Transverse colon (tissue), 4 donors: ENCODE data around the gene THAP7. TPM values are rescaled to one million over a fixed set of nuclear protein-coding genes. Genes with fewer than 3 reads are reported as not detected.
A peak's percentile ranks its signal among the peaks of the same experiment; 100 is the strongest.

ENCODE experiments used
- DNase-seq: peaks from one replicate; pipeline ENCODE4 v3.0.0-alpha.2; 2019
- H3K27ac ChIP-seq, 4 donors: fragments of 200-600 bp; sonication (generic); 2 replicates each; pipeline ENCODE4 v1.5.1; 2016 to 2018; ENCODE audit warnings: inconsistent platforms in 4 of 4
- H3K27me3 ChIP-seq: fragments of 200-600 bp; sonication (generic); 2 replicates; pipeline ENCODE4 v1.5.1; 2017; ENCODE audit warnings: inconsistent platforms
- H3K36me3 ChIP-seq, 4 donors: fragments of 200-600 bp; sonication (generic); 2 replicates each; pipeline ENCODE4 v1.5.1; 2017 to 2019; ENCODE audit warnings: inconsistent platforms in 4 of 4
- H3K4me1 ChIP-seq, 4 donors: fragments of 200-600 bp; sonication (generic); 2 replicates each; pipeline ENCODE4 v1.5.1; 2017 to 2020; ENCODE audit warnings: inconsistent platforms in 4 of 4
- H3K4me3 ChIP-seq, 4 donors: fragments of 200-600 bp; sonication (generic); 1 replicate in 1 of 4; 2 replicates in 3 of 4; pipeline versions ENCODE4 v1.5.1 to v1.6.1; 2017 to 2019; ENCODE audit warnings: inconsistent platforms in 4 of 4
- H3K9me3 ChIP-seq, 2 donors: fragments of 200-600 bp; sonication (generic); 2 replicates each; pipeline ENCODE4 v1.5.1; 2017 to 2019; ENCODE audit warnings: inconsistent platforms in 2 of 2
- CTCF ChIP-seq, 5 experiments: fragments of 200-600 bp in 3 of 5; fragments of 450-650 bp in 2 of 5; sonication (generic) in 3 of 5; IDR thresholded peaks; 1 replicate in 2 of 5; 2 replicates in 3 of 5; pipeline ENCODE4 v1.5.1; 2016 to 2017; ENCODE audit warnings: antibody characterized with exemption in 5 of 5, inconsistent platforms in 3 of 5, mild to moderate bottlenecking in 2 of 5, moderate library complexity in 1 of 5
- EP300 ChIP-seq: sonication (generic); formaldehyde crosslinking; IDR thresholded peaks from one replicate; pipeline ENCODE4 v1.6.1; 2017; ENCODE audit warnings: antibody characterized with exemption, low read depth
- POLR2A ChIP-seq: fragments of 450-650 bp; IDR thresholded peaks from one replicate; pipeline ENCODE4 v1.6.1; 2016; ENCODE audit warnings: antibody characterized with exemption, mild to moderate bottlenecking, moderate library complexity
- POLR2AphosphoS5 ChIP-seq, 3 donors: sonication (generic); formaldehyde crosslinking; IDR thresholded peaks; one replicate each; pipeline ENCODE4 v1.6.1; 2016; ENCODE audit warnings: antibody characterized with exemption in 3 of 3
- WGBS, 2 donors: methylation state at CpG; one replicate each; pipeline ENCODE4 v1.1.5; 2018; ENCODE audit warnings: low coverage in 1 of 2; 5-methylcytosine and 5-hydroxymethylcytosine counted together
- in situ Hi-C, 4 donors: fragments of 200-750 bp; cut with MboI; loops; one replicate each; pipeline versions ENCODE4 v1.15.0 to v1.15.1; 2017; ENCODE audit warnings: low sequenced_read_pairs in 3 of 4, low pct_ligation_motif_present in 1 of 4, low pct_unique_long_range_greater_than_20kb in 1 of 4
- intact Hi-C: fragments of 100-400 bp; cut with DNase I; formaldehyde crosslinking; loops from one replicate; pipeline ENCODE4 v1.15.1; 2023; ENCODE audit warnings: low total_unique reads
- total RNA-seq, 4 donors: library from RNA; depleted of rRNA; stranded (reverse); fragments of >200 nt; gene quantifications; one replicate each; pipeline ENCODE4 v1.1.0, GENCODE V29; 2016

The THAP7 gene
- total RNA-seq, 4 donors from 2014 or later: 27.0 to 51.5 (median 32.7) TPM

GRCh38 chr22:21038405-21038804 lies 36.5 kb upstream of the THAP7 start:
- H3K4me3 ChIP-seq: no peak overlapping the region
- no peaks in the 10 kb centered on the region for H3K9me3 ChIP-seq
- intact Hi-C loops: no loop called here
- no peaks in the 10 kb centered on the region for H3K36me3 ChIP-seq
- peaks cover 0 to under 1% (median 0%) of the 10 kb centered on the region in 4 donors for H3K4me1 ChIP-seq
- peak overlapping the region in 3 of 4 donors; percentile 21 to 52 (median 36) for H3K27ac ChIP-seq
- in situ Hi-C loops: no loop called here
- DNase-seq: no peak
- no peaks in the 10 kb centered on the region for H3K27me3 ChIP-seq
- 34% methylated on average over 2 of the region's 2 CpGs; no CpG with 5 or more reads in 1 of the 2 donors for WGBS, 2 donors
- TF ChIP-seq CTCF (IDR thresholded peaks at IDR 0.05): no peak
- no peak for TF ChIP-seq EP300
- TF ChIP-seq POLR2A: no peak
- no peak for TF ChIP-seq POLR2AphosphoS5 (IDR thresholded peaks at IDR 0.05)

GRCh38 chr22:21034989-21035388 lies 33.1 kb upstream of the THAP7 start:
- TF ChIP-seq POLR2AphosphoS5 (IDR thresholded peaks at IDR 0.05): no peak
- no peak for TF ChIP-seq POLR2A
- TF ChIP-seq EP300: no peak
- TF ChIP-seq CTCF (IDR thresholded peaks at IDR 0.05): no peak
- Histone ChIP-seq H3K27ac (no peak overlapping the region), H3K9me3 (no peaks in the 10 kb centered on the region), H3K4me3 (no peak overlapping the region), H3K4me1 (peaks cover 7 to 9% (median 7%) of the 10 kb centered on the region in 4 donors), H3K36me3 (no peaks in the 10 kb centered on the region), H3K27me3 (peaks cover 25% of the 10 kb centered on the region)
- no peak for DNase-seq
- intact Hi-C loops (no loop called here), in situ Hi-C loops (no loop called here)
- WGBS, 2 donors: 86 to 92% methylated on average over 3 of the region's 3 CpGs

- H3K27ac ChIP-seq: no peak overlapping the region
- no peak for TF ChIP-seq CTCF (IDR thresholded peaks at IDR 0.05)
- TF ChIP-seq POLR2A: no peak
- intact Hi-C loops: no loop called here
- WGBS, 2 donors: 60 to 65% methylated on average over 1 to 3 of the region's 3 CpGs
- no peak for DNase-seq
- in situ Hi-C loops: no loop called here
- no peaks in the 10 kb centered on the region for H3K36me3 ChIP-seq
- no peaks in the 10 kb centered on the region for H3K9me3 ChIP-seq
- H3K27me3 ChIP-seq: peaks cover 25% of the 10 kb centered on the region
- peaks cover 7 to 9% (median 7%) of the 10 kb centered on the region in 4 donors for H3K4me1 ChIP-seq
- no peak overlapping the region for H3K4me3 ChIP-seq
These were observed 32.0 kb upstream of the THAP7 start for GRCh38 chr22:21033895-21034294.

- H3K27me3 ChIP-seq: peaks cover 25% of the 10 kb centered on the region
- in situ Hi-C loops (no loop called here), intact Hi-C loops (no loop called here)
- H3K4me3 ChIP-seq: peak overlapping the region in 1 of 4 donors; percentile 24
- 84 to 100% methylated on average over 1 to 12 of the region's 12 CpGs for WGBS, 2 donors
- peaks cover 7 to 9% (median 7%) of the 10 kb centered on the region in 4 donors for H3K4me1 ChIP-seq
- DNase-seq: no peak
- no peaks in the 10 kb centered on the region for H3K36me3 ChIP-seq
- TF ChIP-seq EP300: no peak
- no peak for TF ChIP-seq CTCF (IDR thresholded peaks at IDR 0.05)
- no peak for TF ChIP-seq POLR2AphosphoS5 (IDR thresholded peaks at IDR 0.05)
- no peak overlapping the region for H3K27ac ChIP-seq
- no peaks in the 10 kb centered on the region for H3K9me3 ChIP-seq
These were observed 31.2 kb upstream of the THAP7 start for GRCh38 chr22:21032868-21033688.
